ENCODE data around the gene C17orf107. TPM values are rescaled to one million over a fixed set of nuclear protein-coding genes. Genes with fewer than 3 reads are reported as not detected.
A peak's percentile ranks its signal among the peaks of the same experiment; 100 is the strongest.

Gene C17orf107
- total and polyA plus RNA-seq, 2 of the 13 experiments (the other 11 are each of a cell fraction or from before 2014, with no cell fraction given): 0.20 to 0.59 TPM

DNA sequence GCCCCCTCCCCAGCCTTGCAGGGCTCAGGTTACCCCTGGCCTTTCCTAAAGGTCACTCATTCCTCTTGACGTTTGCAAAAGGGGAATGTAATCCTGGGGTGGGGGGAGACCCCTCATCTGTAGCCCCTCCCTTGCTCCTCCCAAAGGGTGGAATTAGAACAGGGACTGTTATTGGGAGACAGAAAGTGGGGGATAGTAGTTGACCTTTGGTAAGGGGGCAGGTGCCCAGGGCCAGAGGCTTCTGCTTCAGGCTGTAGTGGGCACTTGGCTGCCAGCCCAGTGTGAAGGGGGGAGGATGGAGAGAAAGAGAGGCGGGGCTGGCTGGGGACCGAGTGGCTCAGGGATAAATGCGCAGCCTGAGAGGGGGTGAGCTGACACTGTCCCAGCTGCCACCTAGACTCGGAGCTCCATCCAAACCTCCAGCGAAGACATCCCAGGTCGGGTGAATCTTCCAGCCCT is 51.4 kb downstream of the C17orf107 start, which contains the start of gene ENO3 (continued):
- TF ChIP-seq, protein P1, sequence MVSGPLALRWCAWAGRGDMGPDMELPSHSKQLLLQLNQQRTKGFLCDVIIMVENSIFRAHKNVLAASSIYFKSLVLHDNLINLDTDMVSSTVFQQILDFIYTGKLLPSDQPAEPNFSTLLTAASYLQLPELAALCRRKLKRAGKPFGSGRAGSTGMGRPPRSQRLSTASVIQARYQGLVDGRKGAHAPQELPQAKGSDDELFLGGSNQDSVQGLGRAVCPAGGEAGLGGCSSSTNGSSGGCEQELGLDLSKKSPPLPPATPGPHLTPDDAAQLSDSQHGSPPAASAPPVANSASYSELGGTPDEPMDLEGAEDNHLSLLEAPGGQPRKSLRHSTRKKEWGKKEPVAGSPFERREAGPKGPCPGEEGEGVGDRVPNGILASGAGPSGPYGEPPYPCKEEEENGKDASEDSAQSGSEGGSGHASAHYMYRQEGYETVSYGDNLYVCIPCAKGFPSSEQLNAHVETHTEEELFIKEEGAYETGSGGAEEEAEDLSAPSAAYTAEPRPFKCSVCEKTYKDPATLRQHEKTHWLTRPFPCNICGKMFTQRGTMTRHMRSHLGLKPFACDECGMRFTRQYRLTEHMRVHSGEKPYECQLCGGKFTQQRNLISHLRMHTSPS (CRISPR knock-in tag; IDR thresholded peaks at IDR 0.05; ENCODE audit: low read depth): peak; percentile 93
- TF ChIP-seq IKZF1 (IDR thresholded peaks at IDR 0.05): no peak
- TF ChIP-seq ZNF7 (CRISPR knock-in tag; IDR thresholded peaks at IDR 0.05): no peak
- TF ChIP-seq GATA4 (IDR thresholded peaks at IDR 0.05; ENCODE audit: borderline replicate concordance, low read depth): 0 out of 2 replicates have a peak, but pooled peaks have one; percentile 30
- no peak for TF ChIP-seq ZNF749 (CRISPR knock-in tag; IDR thresholded peaks at IDR 0.05; ENCODE audit: borderline replicate concordance)
- TF ChIP-seq ZSCAN31 (CRISPR knock-in tag; IDR thresholded peaks at IDR 0.05; ENCODE audit: low read depth): no peak
- no peak for TF ChIP-seq ZNF772 (CRISPR knock-in tag; IDR thresholded peaks at IDR 0.05)
- no peak for TF ChIP-seq ZNF251 (CRISPR knock-in tag; IDR thresholded peaks at IDR 0.05)
- TF ChIP-seq, protein P2, sequence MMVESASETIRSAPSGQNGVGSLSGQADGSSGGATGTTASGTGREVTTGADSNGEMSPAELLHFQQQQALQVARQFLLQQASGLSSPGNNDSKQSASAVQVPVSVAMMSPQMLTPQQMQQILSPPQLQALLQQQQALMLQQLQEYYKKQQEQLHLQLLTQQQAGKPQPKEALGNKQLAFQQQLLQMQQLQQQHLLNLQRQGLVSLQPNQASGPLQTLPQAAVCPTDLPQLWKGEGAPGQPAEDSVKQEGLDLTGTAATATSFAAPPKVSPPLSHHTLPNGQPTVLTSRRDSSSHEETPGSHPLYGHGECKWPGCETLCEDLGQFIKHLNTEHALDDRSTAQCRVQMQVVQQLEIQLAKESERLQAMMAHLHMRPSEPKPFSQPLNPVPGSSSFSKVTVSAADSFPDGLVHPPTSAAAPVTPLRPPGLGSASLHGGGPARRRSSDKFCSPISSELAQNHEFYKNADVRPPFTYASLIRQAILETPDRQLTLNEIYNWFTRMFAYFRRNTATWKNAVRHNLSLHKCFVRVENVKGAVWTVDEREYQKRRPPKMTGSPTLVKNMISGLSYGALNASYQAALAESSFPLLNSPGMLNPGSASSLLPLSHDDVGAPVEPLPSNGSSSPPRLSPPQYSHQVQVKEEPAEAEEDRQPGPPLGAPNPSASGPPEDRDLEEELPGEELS (CRISPR knock-in tag; IDR thresholded peaks at IDR 0.05): peak; percentile 31; the same call in 1 of the 2 replicates
- TF ChIP-seq, protein P3, sequence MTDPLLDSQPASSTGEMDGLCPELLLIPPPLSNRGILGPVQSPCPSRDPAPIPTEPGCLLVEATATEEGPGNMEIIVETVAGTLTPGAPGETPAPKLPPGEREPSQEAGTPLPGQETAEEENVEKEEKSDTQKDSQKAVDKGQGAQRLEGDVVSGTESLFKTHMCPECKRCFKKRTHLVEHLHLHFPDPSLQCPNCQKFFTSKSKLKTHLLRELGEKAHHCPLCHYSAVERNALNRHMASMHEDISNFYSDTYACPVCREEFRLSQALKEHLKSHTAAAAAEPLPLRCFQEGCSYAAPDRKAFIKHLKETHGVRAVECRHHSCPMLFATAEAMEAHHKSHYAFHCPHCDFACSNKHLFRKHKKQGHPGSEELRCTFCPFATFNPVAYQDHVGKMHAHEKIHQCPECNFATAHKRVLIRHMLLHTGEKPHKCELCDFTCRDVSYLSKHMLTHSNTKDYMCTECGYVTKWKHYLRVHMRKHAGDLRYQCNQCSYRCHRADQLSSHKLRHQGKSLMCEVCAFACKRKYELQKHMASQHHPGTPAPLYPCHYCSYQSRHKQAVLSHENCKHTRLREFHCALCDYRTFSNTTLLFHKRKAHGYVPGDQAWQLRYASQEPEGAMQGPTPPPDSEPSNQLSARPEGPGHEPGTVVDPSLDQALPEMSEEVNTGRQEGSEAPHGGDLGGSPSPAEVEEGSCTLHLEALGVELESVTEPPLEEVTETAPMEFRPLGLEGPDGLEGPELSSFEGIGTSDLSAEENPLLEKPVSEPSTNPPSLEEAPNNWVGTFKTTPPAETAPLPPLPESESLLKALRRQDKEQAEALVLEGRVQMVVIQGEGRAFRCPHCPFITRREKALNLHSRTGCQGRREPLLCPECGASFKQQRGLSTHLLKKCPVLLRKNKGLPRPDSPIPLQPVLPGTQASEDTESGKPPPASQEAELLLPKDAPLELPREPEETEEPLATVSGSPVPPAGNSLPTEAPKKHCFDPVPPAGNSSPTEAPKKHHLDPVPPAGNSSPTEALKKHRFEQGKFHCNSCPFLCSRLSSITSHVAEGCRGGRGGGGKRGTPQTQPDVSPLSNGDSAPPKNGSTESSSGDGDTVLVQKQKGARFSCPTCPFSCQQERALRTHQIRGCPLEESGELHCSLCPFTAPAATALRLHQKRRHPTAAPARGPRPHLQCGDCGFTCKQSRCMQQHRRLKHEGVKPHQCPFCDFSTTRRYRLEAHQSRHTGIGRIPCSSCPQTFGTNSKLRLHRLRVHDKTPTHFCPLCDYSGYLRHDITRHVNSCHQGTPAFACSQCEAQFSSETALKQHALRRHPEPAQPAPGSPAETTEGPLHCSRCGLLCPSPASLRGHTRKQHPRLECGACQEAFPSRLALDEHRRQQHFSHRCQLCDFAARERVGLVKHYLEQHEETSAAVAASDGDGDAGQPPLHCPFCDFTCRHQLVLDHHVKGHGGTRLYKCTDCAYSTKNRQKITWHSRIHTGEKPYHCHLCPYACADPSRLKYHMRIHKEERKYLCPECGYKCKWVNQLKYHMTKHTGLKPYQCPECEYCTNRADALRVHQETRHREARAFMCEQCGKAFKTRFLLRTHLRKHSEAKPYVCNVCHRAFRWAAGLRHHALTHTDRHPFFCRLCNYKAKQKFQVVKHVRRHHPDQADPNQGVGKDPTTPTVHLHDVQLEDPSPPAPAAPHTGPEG (CRISPR knock-in tag; IDR thresholded peaks at IDR 0.05): no peak; the same call in 1 of the 2 replicates
- TF ChIP-seq ZNF83 (CRISPR knock-in tag; IDR thresholded peaks at IDR 0.05; ENCODE audit: borderline replicate concordance): no peak
- TF ChIP-seq, protein P4, sequence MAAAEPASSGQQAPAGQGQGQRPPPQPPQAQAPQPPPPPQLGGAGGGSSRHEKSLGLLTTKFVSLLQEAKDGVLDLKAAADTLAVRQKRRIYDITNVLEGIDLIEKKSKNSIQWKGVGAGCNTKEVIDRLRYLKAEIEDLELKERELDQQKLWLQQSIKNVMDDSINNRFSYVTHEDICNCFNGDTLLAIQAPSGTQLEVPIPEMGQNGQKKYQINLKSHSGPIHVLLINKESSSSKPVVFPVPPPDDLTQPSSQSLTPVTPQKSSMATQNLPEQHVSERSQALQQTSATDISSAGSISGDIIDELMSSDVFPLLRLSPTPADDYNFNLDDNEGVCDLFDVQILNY (CRISPR knock-in tag; conservative IDR thresholded peaks at IDR 0.05): no peak
- no peak for TF ChIP-seq RBFOX2 (IDR thresholded peaks at IDR 0.05; ENCODE audit: low read depth, low read length)
- no peak for TF ChIP-seq FIP1L1 (IDR thresholded peaks at IDR 0.05; ENCODE audit: borderline replicate concordance, insufficient read depth, low read depth, low read length)
- TF ChIP-seq KAT7 (CRISPR knock-in tag; IDR thresholded peaks at IDR 0.05; ENCODE audit: borderline replicate concordance): no peak
- no peak for TF ChIP-seq ZNF383 (CRISPR knock-in tag; IDR thresholded peaks at IDR 0.05; ENCODE audit: borderline replicate concordance)
- TF ChIP-seq RAD51 (IDR thresholded peaks at IDR 0.05; ENCODE audit: borderline replicate concordance): no peak
- TF ChIP-seq ZNF547 (CRISPR knock-in tag; IDR thresholded peaks at IDR 0.05): no peak
- TF ChIP-seq PITX1 (CRISPR knock-in tag; IDR thresholded peaks at IDR 0.05): peak; percentile 74; the same call in 1 of the 2 replicates
- no peak for TF ChIP-seq NFYB (CRISPR knock-in tag; IDR thresholded peaks at IDR 0.05)

Data from HepG2 (cell line).